ENCODE data around the gene EFNA5.

EFNA5 gene

DNA sequence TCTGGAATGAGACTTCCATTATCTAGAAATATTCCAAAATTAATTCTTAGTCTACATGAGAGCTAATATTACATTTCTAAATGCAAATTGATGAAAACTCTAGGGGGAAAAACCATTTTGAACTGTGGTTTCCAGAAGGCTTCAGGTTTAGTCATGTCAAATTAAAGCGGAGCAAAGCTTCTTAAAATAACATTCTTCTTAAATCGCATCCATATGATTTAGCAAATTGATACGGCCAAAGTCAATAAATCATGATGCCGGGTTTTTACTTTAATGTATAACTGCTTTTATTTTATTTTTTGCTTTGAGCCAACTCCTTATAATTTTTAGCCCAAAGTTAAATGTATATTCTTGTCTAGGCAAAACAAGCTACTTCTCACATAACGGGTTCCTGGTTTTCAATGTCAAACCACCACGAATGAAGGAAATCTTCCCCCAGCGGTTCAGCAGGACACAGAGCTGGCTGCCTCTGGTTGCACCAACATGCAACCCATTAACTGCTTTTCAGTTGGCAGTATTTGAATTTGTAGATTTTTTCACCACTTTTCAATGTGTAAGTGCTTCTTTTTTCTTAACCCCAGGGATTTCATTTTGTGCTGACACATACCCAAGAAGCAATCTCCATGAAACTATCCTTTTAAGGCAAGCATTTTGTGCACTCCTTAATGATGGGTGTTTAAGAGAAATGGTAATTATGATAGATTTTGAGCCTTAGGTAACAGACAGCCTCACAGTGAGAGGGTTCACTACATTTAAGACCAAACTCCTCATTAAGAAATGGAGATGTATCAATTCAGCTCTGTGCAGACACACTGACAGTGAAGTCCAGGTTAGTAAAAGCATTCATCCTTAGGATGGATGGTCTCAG, 35.5 kb downstream of the EFNA5 start:
- H3K4me3 ChIP-seq (replicated peaks; ENCODE audit: low read depth, low read length): no peak overlapping the region
- DNase-seq (ENCODE audit: extremely low read depth, low read depth): no peak
- no peak for TF ChIP-seq CTCF (IDR thresholded peaks at IDR 0.05; ENCODE audit: low read depth, low read length, missing control alignments)

DNA sequence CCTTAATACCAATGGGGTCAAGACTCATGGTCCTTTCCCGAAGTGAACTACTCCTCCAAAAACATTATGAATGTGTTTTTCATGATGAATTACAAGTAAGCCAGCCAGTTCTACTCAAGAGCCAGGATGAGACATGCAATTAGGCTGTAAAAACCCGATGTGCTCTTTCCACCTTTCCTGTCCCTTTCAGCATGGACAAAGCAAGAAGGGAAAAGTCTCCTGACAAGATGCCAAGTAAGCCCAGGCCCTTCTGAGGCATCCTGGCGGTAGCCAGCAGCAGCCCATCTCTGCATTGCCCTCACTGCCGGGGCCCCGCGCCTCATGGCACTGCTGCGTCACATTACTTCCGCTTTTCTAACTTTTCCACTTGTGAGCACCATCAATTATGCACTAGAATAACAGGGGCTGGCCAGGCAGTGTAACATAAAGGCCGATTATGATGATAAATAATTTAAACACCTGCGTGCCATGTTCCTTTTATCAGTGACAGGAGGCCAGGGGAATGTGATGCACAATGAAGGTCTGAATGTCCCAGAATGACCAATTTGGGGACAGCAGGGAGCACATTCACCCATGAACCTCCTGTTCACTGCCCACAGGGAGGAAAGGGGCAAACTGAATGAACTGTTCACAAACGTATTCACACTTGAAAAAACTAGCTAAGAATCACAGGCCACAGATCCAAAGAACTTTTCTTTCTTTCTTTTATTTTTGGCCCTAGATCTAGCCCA, 37.4 kb downstream of the EFNA5 start:
- TF ChIP-seq CTCF (IDR thresholded peaks at IDR 0.05; ENCODE audit: low read depth, low read length, missing control alignments): no peak
- H3K4me3 ChIP-seq (replicated peaks; ENCODE audit: low read depth, low read length): no peak overlapping the region
- DNase-seq (ENCODE audit: extremely low read depth, low read depth): no peak

DNA sequence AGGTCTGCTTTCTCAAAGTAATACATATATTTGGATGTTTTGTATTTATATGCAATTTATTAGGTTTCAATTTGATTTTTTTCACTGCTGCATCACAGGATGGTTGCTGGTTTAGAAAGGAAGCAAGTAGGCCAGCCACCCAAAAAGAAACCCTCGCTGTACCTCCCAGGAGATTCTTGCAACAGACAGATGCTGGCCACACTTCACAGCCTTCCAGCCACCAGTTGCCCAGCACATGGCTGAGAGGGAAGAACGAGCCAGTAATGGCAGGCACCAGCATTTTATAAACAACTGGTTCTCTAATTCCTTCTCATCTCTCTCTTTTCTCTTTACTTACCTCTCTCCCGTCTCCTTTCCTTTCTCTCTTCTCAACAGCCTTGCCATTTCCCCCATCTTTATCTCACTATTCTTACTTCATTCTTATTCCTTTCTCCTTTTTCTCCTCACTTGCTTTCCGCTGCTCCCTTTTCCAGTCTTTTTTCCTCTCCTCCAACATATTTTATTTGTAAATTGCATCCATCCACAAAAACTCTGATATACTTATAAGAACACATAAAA, 38.9 kb downstream of the EFNA5 start:
- DNase-seq (ENCODE audit: extremely low read depth, low read depth): no peak
- no peak for TF ChIP-seq CTCF (IDR thresholded peaks at IDR 0.05; ENCODE audit: low read depth, low read length, missing control alignments)
- H3K4me3 ChIP-seq (replicated peaks; ENCODE audit: low read depth, low read length): no peak overlapping the region

GRCh38 chr5:107630184-107630583, 40.6 kb downstream of the EFNA5 start:
- no peak overlapping the region for H3K4me3 ChIP-seq (replicated peaks; ENCODE audit: low read depth, low read length)
- no peak for TF ChIP-seq CTCF (IDR thresholded peaks at IDR 0.05; ENCODE audit: low read depth, low read length, missing control alignments)
- DNase-seq (ENCODE audit: extremely low read depth, low read depth): no peak

GRCh38 chr5:107624235-107624634, 46.5 kb downstream of the EFNA5 start:
- DNase-seq (ENCODE audit: extremely low read depth, low read depth): no peak
- no peak for TF ChIP-seq CTCF (IDR thresholded peaks at IDR 0.05; ENCODE audit: low read depth, low read length, missing control alignments)
- no peak overlapping the region for H3K4me3 ChIP-seq (replicated peaks; ENCODE audit: low read depth, low read length)

- H3K4me3 ChIP-seq (replicated peaks; ENCODE audit: low read depth, low read length): no peak overlapping the region
- no peak for DNase-seq (ENCODE audit: extremely low read depth, low read depth)
- no peak for TF ChIP-seq CTCF (IDR thresholded peaks at IDR 0.05; ENCODE audit: low read depth, low read length, missing control alignments)
Measured at GRCh38 chr5:107621089-107621488, 49.6 kb downstream of the EFNA5 start.
